Ishikawa (cell line): ENCODE data around the gene KRT37.

Experiments
- CREB1 ChIP-seq: IDR thresholded peaks from 2 replicates; pipeline ENCODE4 v1.6.1; 2012; ENCODE audit warnings: low read depth
- TF ChIP-seq, protein P1 (sequence below): IDR thresholded peaks from 2 replicates; pipeline ENCODE4 v1.6.1; 2012; ENCODE audit warnings: low read depth, mild to moderate bottlenecking

- TF ChIP-seq, protein P1, sequence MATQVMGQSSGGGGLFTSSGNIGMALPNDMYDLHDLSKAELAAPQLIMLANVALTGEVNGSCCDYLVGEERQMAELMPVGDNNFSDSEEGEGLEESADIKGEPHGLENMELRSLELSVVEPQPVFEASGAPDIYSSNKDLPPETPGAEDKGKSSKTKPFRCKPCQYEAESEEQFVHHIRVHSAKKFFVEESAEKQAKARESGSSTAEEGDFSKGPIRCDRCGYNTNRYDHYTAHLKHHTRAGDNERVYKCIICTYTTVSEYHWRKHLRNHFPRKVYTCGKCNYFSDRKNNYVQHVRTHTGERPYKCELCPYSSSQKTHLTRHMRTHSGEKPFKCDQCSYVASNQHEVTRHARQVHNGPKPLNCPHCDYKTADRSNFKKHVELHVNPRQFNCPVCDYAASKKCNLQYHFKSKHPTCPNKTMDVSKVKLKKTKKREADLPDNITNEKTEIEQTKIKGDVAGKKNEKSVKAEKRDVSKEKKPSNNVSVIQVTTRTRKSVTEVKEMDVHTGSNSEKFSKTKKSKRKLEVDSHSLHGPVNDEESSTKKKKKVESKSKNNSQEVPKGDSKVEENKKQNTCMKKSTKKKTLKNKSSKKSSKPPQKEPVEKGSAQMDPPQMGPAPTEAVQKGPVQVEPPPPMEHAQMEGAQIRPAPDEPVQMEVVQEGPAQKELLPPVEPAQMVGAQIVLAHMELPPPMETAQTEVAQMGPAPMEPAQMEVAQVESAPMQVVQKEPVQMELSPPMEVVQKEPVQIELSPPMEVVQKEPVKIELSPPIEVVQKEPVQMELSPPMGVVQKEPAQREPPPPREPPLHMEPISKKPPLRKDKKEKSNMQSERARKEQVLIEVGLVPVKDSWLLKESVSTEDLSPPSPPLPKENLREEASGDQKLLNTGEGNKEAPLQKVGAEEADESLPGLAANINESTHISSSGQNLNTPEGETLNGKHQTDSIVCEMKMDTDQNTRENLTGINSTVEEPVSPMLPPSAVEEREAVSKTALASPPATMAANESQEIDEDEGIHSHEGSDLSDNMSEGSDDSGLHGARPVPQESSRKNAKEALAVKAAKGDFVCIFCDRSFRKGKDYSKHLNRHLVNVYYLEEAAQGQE: no peak
- TF ChIP-seq CREB1: no peak
Observed at GRCh38 chr17:41433586-41433985, 9.2 kb upstream of the KRT37 start.
